GM23338 (cell line): ENCODE data around the gene RBFOX1. TPM values are rescaled to one million over a fixed set of nuclear protein-coding genes. Genes with fewer than 3 reads are reported as not detected.

Experiments
- ATAC-seq: fragments of 200-7000 bp; cut with Tn5 transposase; 3 replicates; pipeline ENCODE4 v1.9.1; 2020
- DNase-seq: peaks from one replicate; pipeline ENCODE4 v3.0.0-alpha.2; 2015; ENCODE audit warnings: low spot score
- H2AFZ ChIP-seq: fragments of 200-600 bp; sonication (generic); 2 replicates; pipeline ENCODE4 v1.8.0; 2016; ENCODE audit warnings: antibody characterized with exemption, mild to moderate bottlenecking, moderate library complexity
- H3F3A ChIP-seq: fragments of 200-600 bp; sonication (generic); replicated peaks from 2 replicates; pipeline ENCODE4 v1.8.0; 2017; ENCODE audit warnings: antibody characterized with exemption, mixed run types, low read depth
- H3K27ac ChIP-seq: fragments of 200-600 bp; sonication (generic); 2 replicates; pipeline ENCODE4 v1.6.1; 2016; ENCODE audit warnings: low read depth
- H3K27me3 ChIP-seq: fragments of 200-600 bp; sonication (generic); 2 replicates; pipeline ENCODE4 v1.8.0; 2016; ENCODE audit warnings: mild to moderate bottlenecking, mixed run types, moderate library complexity; ENCODE audit not compliant: insufficient read depth
- H3K36me3 ChIP-seq: fragments of 200-600 bp; sonication (generic); 2 replicates; pipeline ENCODE4 v1.8.0; 2016; ENCODE audit warnings: mild to moderate bottlenecking; ENCODE audit not compliant: insufficient read depth
- H3K4me1 ChIP-seq: fragments of 200-600 bp; sonication (generic); 2 replicates; pipeline ENCODE4 v1.8.0; 2016; ENCODE audit warnings: mild to moderate bottlenecking, moderate library complexity; ENCODE audit not compliant: insufficient read depth
- H3K4me2 ChIP-seq: fragments of 200-600 bp; sonication (generic); 2 replicates; pipeline ENCODE4 v1.7.1; 2017; ENCODE audit warnings: mixed run types
- H3K4me3 ChIP-seq: fragments of 200-600 bp; sonication (generic); 2 replicates; pipeline ENCODE4 v1.6.1; 2016; ENCODE audit warnings: mixed run types
- H3K79me2 ChIP-seq: fragments of 200-600 bp; sonication (generic); replicated peaks from 2 replicates; pipeline ENCODE4 v1.8.0; 2017; ENCODE audit warnings: mild to moderate bottlenecking; ENCODE audit not compliant: insufficient read depth
- H3K9me2 ChIP-seq: fragments of 200-600 bp; sonication (generic); 2 replicates; pipeline ENCODE4 v1.8.0; 2017; ENCODE audit not compliant: insufficient read depth
- H4K20me1 ChIP-seq: fragments of 200-600 bp; sonication (generic); replicated peaks from 2 replicates; pipeline ENCODE4 v1.8.0; 2017; ENCODE audit warnings: mild to moderate bottlenecking; ENCODE audit not compliant: insufficient read depth
- H3K27ac Mint-ChIP-seq: 2 replicates; pipeline ENCODE4 v1.8.0; 2020; ENCODE audit warnings: inconsistent platforms, mild to moderate bottlenecking, moderate library complexity, mixed read lengths
- H3K27me3 Mint-ChIP-seq: 3 replicates; pipeline ENCODE4 v1.8.0; 2022; ENCODE audit warnings: low read depth, mild to moderate bottlenecking, moderate library complexity, mixed read lengths, inconsistent platforms; ENCODE audit not compliant: insufficient read depth, poor library complexity
- H3K36me3 Mint-ChIP-seq: 3 replicates; pipeline ENCODE4 v1.8.0; 2021; ENCODE audit warnings: low read depth, mild to moderate bottlenecking, inconsistent platforms, moderate library complexity, mixed read lengths
- H3K4me1 Mint-ChIP-seq: 3 replicates; pipeline ENCODE4 v1.8.0; 2020; ENCODE audit warnings: mild to moderate bottlenecking, inconsistent platforms, mixed read lengths
- H3K4me3 Mint-ChIP-seq: 3 replicates; pipeline ENCODE4 v1.8.0; 2021; ENCODE audit warnings: moderate library complexity, mild to moderate bottlenecking, inconsistent platforms, mixed read lengths
- H3K9me3 Mint-ChIP-seq: 3 replicates; pipeline ENCODE4 v1.8.0; 2020; ENCODE audit warnings: moderate library complexity, mild to moderate bottlenecking, inconsistent platforms, mixed read lengths
- CREB1 ChIP-seq: fragments of 250-450 bp; sonication (Bioruptor Pico); IDR thresholded peaks from 2 replicates; pipeline ENCODE4 v1.5.0; 2020; ENCODE audit warnings: low read depth, mild to moderate bottlenecking, moderate library complexity
- ETS1 ChIP-seq: IDR thresholded peaks from 2 replicates; pipeline ENCODE4 v1.6.1; 2016; ENCODE audit warnings: antibody characterized with exemption
- EZH2 ChIP-seq: fragments of 200-600 bp; sonication (generic); IDR thresholded peaks from one replicate; pipeline ENCODE4 v1.8.0; 2017; ENCODE audit warnings: antibody characterized with exemption, mild to moderate bottlenecking, low read depth; ENCODE audit not compliant: unreplicated experiment
- EZH2phosphoT487 ChIP-seq: fragments of 200-600 bp; sonication (generic); IDR thresholded peaks from one replicate; pipeline ENCODE4 v1.8.1; 2018; ENCODE audit warnings: antibody characterized with exemption; ENCODE audit not compliant: unreplicated experiment
- JUNB ChIP-seq: IDR thresholded peaks from one replicate; pipeline ENCODE4 v1.6.1; 2016; ENCODE audit warnings: antibody characterized with exemption; ENCODE audit not compliant: unreplicated experiment
- NANOG ChIP-seq: IDR thresholded peaks from 2 replicates; pipeline ENCODE4 v1.6.1; 2016; ENCODE audit warnings: antibody characterized with exemption, borderline replicate concordance
- POLR2AphosphoS5 ChIP-seq: IDR thresholded peaks from 2 replicates; pipeline ENCODE4 v1.6.1; 2016; ENCODE audit warnings: antibody characterized with exemption, low read depth
- REST ChIP-seq: IDR thresholded peaks from one replicate; pipeline ENCODE4 v1.6.1; 2018; ENCODE audit warnings: antibody characterized with exemption; ENCODE audit not compliant: unreplicated experiment
- STAT1 ChIP-seq: IDR thresholded peaks from one replicate; pipeline ENCODE4 v1.6.1; 2016; ENCODE audit warnings: antibody characterized with exemption; ENCODE audit not compliant: unreplicated experiment
- ZNF114 ChIP-seq: fragments of 250-450 bp; sonication (Bioruptor Pico); IDR thresholded peaks from 2 replicates; pipeline ENCODE4 v1.5.0; 2020; ENCODE audit warnings: mild to moderate bottlenecking, moderate library complexity
- ZNF331 ChIP-seq: fragments of 250-450 bp; sonication (Bioruptor Pico); IDR thresholded peaks from 2 replicates; pipeline ENCODE4 v1.5.0; 2020; ENCODE audit warnings: low read depth, mild to moderate bottlenecking, moderate library complexity
- polyA plus RNA-seq: library from polyadenylated mRNA; unstranded; fragments of >200 nt; fragmentation: Nextera tagmentation; extraction: Ambion mirVana; gene quantifications from 2 replicates; pipeline ENCODE4 v1.2.1, GENCODE V29; 2016
- total RNA-seq: library from RNA; depleted of rRNA; stranded (reverse); fragments of >200 nt; shearing (Covaris generic); gene quantifications from 2 replicates; pipeline ENCODE4 v1.2.3, GENCODE V29; 2014
- TF ChIP-seq, protein P1 (sequence below): fragments of 250-450 bp; sonication (Bioruptor Pico); IDR thresholded peaks from 2 replicates; pipeline ENCODE4 v1.5.0; 2020; ENCODE audit warnings: mild to moderate bottlenecking, moderate library complexity
- TF ChIP-seq, protein P2 (sequence below), 2 experiments: fragments of 200-600 bp in 1 of 2; sonication (generic) in 1 of 2; conservative IDR thresholded peaks; 2 replicates each; pipeline versions ENCODE4 v1.5.1 to v1.6.1; 2016 to 2017; ENCODE audit warnings: antibody characterized with exemption in 2 of 2, low read depth in 2 of 2, mild to moderate bottlenecking in 2 of 2, moderate library complexity in 1 of 2

The RBFOX1 gene
- total and polyA plus RNA-seq, 2 experiments from 2014 or later, result 2.5 to 3.6 TPM

DNA sequence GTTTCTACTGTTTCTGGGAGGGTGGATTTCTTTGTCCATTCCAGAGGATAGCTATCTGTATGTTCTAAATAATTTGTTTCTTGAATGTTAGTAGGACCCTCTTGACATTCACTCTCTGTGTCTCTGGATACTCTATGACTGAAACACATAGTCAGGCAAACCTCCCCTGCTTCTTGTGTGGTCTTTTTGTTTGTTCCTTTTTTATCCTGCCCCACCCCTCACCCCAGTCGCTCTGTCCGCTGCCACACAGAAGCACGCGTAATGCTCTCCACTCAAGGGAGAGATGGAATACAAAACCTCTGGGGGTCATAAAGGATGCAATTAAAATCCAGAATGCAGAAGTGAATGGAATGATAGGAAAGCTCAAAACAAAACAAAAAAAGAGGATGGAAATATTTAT, 253.1 kb downstream of the RBFOX1 start:
- no peaks in the 10 kb centered on the region for H3K36me3 Mint-ChIP-seq
- Histone ChIP-seq H3K27me3 (no peaks in the 10 kb centered on the region), H3F3A (no peaks in the 10 kb centered on the region), H3K79me2 (no peaks in the 10 kb centered on the region), H3K36me3 (peaks cover 3% of the 10 kb centered on the region; the same call in 1 of the 2 replicates), H3K4me2 (no peak overlapping the region), H3K27ac (no peak overlapping the region), H3K4me3 (no peak overlapping the region), H3K9me2 (no peaks in the 10 kb centered on the region), H3K4me1 (no peaks in the 10 kb centered on the region), H4K20me1 (no peaks in the 10 kb centered on the region), H2AFZ (no peak overlapping the region)
- H3K27me3 Mint-ChIP-seq, result no peaks in the 10 kb centered on the region
- peaks cover 10% of the 10 kb centered on the region for H3K4me1 Mint-ChIP-seq
- no peaks in the 10 kb centered on the region for H3K9me3 Mint-ChIP-seq
- TF ChIP-seq NANOG (no peak), REST (no peak), ETS1 (no peak), ZNF331 (CRISPR knock-in tag) (no peak), STAT1 (no peak), CREB1 (CRISPR knock-in tag) (no peak), POLR2AphosphoS5 (no peak), ZNF114 (CRISPR knock-in tag) (no peak), EZH2phosphoT487 (no peak), EZH2 (no peak), JUNB (no peak)
- TF ChIP-seq, protein P1, sequence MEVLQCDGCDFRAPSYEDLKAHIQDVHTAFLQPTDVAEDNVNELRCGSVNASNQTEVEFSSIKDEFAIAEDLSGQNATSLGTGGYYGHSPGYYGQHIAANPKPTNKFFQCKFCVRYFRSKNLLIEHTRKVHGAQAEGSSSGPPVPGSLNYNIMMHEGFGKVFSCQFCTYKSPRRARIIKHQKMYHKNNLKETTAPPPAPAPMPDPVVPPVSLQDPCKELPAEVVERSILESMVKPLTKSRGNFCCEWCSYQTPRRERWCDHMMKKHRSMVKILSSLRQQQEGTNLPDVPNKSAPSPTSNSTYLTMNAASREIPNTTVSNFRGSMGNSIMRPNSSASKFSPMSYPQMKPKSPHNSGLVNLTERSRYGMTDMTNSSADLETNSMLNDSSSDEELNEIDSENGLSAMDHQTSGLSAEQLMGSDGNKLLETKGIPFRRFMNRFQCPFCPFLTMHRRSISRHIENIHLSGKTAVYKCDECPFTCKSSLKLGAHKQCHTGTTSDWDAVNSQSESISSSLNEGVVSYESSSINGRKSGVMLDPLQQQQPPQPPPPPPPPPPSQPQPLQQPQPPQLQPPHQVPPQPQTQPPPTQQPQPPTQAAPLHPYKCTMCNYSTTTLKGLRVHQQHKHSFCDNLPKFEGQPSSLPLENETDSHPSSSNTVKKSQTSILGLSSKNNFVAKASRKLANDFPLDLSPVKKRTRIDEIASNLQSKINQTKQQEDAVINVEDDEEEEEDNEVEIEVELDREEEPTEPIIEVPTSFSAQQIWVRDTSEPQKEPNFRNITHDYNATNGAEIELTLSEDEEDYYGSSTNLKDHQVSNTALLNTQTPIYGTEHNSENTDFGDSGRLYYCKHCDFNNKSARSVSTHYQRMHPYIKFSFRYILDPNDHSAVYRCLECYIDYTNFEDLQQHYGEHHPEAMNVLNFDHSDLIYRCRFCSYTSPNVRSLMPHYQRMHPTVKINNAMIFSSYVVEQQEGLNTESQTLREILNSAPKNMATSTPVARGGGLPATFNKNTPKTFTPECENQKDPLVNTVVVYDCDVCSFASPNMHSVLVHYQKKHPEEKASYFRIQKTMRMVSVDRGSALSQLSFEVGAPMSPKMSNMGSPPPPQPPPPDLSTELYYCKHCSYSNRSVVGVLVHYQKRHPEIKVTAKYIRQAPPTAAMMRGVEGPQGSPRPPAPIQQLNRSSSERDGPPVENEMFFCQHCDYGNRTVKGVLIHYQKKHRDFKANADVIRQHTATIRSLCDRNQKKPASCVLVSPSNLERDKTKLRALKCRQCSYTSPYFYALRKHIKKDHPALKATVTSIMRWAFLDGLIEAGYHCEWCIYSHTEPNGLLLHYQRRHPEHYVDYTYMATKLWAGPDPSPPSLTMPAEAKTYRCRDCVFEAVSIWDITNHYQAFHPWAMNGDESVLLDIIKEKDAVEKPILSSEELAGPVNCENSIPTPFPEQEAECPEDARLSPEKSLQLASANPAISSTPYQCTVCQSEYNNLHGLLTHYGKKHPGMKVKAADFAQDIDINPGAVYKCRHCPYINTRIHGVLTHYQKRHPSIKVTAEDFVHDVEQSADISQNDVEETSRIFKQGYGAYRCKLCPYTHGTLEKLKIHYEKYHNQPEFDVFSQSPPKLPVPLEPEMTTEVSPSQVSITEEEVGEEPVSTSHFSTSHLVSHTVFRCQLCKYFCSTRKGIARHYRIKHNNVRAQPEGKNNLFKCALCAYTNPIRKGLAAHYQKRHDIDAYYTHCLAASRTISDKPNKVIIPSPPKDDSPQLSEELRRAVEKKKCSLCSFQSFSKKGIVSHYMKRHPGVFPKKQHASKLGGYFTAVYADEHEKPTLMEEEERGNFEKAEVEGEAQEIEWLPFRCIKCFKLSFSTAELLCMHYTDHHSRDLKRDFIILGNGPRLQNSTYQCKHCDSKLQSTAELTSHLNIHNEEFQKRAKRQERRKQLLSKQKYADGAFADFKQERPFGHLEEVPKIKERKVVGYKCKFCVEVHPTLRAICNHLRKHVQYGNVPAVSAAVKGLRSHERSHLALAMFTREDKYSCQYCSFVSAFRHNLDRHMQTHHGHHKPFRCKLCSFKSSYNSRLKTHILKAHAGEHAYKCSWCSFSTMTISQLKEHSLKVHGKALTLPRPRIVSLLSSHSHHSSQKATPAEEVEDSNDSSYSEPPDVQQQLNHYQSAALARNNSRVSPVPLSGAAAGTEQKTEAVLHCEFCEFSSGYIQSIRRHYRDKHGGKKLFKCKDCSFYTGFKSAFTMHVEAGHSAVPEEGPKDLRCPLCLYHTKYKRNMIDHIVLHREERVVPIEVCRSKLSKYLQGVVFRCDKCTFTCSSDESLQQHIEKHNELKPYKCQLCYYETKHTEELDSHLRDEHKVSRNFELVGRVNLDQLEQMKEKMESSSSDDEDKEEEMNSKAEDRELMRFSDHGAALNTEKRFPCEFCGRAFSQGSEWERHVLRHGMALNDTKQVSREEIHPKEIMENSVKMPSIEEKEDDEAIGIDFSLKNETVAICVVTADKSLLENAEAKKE, result no peak
- TF ChIP-seq, protein P2, sequence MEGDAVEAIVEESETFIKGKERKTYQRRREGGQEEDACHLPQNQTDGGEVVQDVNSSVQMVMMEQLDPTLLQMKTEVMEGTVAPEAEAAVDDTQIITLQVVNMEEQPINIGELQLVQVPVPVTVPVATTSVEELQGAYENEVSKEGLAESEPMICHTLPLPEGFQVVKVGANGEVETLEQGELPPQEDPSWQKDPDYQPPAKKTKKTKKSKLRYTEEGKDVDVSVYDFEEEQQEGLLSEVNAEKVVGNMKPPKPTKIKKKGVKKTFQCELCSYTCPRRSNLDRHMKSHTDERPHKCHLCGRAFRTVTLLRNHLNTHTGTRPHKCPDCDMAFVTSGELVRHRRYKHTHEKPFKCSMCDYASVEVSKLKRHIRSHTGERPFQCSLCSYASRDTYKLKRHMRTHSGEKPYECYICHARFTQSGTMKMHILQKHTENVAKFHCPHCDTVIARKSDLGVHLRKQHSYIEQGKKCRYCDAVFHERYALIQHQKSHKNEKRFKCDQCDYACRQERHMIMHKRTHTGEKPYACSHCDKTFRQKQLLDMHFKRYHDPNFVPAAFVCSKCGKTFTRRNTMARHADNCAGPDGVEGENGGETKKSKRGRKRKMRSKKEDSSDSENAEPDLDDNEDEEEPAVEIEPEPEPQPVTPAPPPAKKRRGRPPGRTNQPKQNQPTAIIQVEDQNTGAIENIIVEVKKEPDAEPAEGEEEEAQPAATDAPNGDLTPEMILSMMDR (conservative IDR thresholded peaks at IDR 0.05; ENCODE audit: low read depth in 2 of 2), result no peak
- no peak overlapping the region for H3K4me3 Mint-ChIP-seq
- ATAC-seq (no peak), DNase-seq (no peak)
- no peak overlapping the region for H3K27ac Mint-ChIP-seq
